Smooth muscle cell (in vitro differentiated cells): ENCODE measurements around the gene NPB. TPM values are rescaled to one million over a fixed set of nuclear protein-coding genes. Genes with fewer than 3 reads are reported as not detected.

Source experiments
- DNase-seq: peaks from one replicate; lab custom pipeline; 2025; ENCODE audit not compliant: unreplicated experiment; lab: John Stamatoyannopoulos, UW
- H2AFZ ChIP-seq: fragments of 200-600 bp; sonication (generic); 2 replicates; pipeline ENCODE4 v1.6.0; 2016; ENCODE audit warnings: antibody characterized with exemption, low read depth, mild to moderate bottlenecking
- H3F3A ChIP-seq: fragments of 200-600 bp; sonication (generic); 2 replicates; pipeline ENCODE4 v1.6.0; 2017; ENCODE audit warnings: antibody characterized with exemption, low read depth
- H3K27ac ChIP-seq: fragments of 200-600 bp; sonication (generic); 2 replicates; pipeline ENCODE4 v1.5.1; 2016; ENCODE audit warnings: low read depth, mild to moderate bottlenecking
- H3K27me3 ChIP-seq: fragments of 200-600 bp; sonication (generic); 2 replicates; pipeline ENCODE4 v1.6.1; 2016; ENCODE audit warnings: low read depth, mild to moderate bottlenecking
- H3K36me3 ChIP-seq: fragments of 200-600 bp; sonication (generic); 2 replicates; pipeline ENCODE4 v1.5.1; 2016; ENCODE audit warnings: low read depth
- H3K4me1 ChIP-seq: fragments of 200-600 bp; sonication (generic); 2 replicates; pipeline ENCODE4 v1.5.1; 2016; ENCODE audit warnings: low read depth
- H3K4me2 ChIP-seq: fragments of 200-600 bp; sonication (generic); 2 replicates; pipeline ENCODE4 v1.6.0; 2016; ENCODE audit warnings: mild to moderate bottlenecking
- H3K4me3 ChIP-seq: fragments of 200-600 bp; sonication (generic); 2 replicates; pipeline ENCODE4 v1.5.1; 2016; ENCODE audit warnings: mild to moderate bottlenecking
- H3K79me2 ChIP-seq: fragments of 200-600 bp; sonication (generic); 2 replicates; pipeline ENCODE4 v1.6.0; 2016; ENCODE audit warnings: low read depth, mild to moderate bottlenecking
- H3K9ac ChIP-seq: fragments of 200-600 bp; sonication (generic); 2 replicates; pipeline ENCODE4 v1.6.0; 2016; ENCODE audit warnings: low read depth
- H3K9me3 ChIP-seq: fragments of 200-600 bp; sonication (generic); replicated peaks from 2 replicates; pipeline ENCODE4 v1.5.1; 2016; ENCODE audit warnings: low read depth
- H4K20me1 ChIP-seq: fragments of 200-600 bp; sonication (generic); 2 replicates; pipeline ENCODE4 v1.6.0; 2016; ENCODE audit warnings: low read depth
- CTCF ChIP-seq: fragments of 200-600 bp; sonication (generic); IDR thresholded peaks from 2 replicates; pipeline ENCODE4 v1.5.1; 2017; ENCODE audit warnings: borderline replicate concordance, mild to moderate bottlenecking, antibody characterized with exemption; ENCODE audit not compliant: insufficient read depth, poor library complexity, severe bottlenecking
- WGBS: methylation state at CpG from one replicate; pipeline ENCODE4 v1.1.7; 2016; ENCODE audit warnings: low lambda C conversion rate; 5-methylcytosine and 5-hydroxymethylcytosine counted together
- polyA plus RNA-seq: library from polyadenylated mRNA; unstranded; fragments of >200 nt; fragmentation: Nextera tagmentation; extraction: Ambion mirVana; gene quantifications from 2 replicates; pipeline ENCODE4 v1.2.1, GENCODE V29; 2016
- total RNA-seq: library from RNA; depleted of rRNA; stranded (reverse); fragments of >200 nt; gene quantifications from 2 replicates; pipeline ENCODE4 v1.2.3, GENCODE V29; 2014

NPB gene
- total and polyA plus RNA-seq, 2 experiments from 2014 or later, result 7.9 to 14.4 TPM

- Histone ChIP-seq H3K9me3 (no peaks in the 10 kb centered on the region), H3K4me3 (no peak overlapping the region), H2AFZ (no peak overlapping the region), H3K27me3 (no peaks in the 10 kb centered on the region), H3K9ac (no peak overlapping the region), H4K20me1 (peaks cover 26% of the 10 kb centered on the region), H3K27ac (no peak overlapping the region), H3F3A (peaks cover 9% of the 10 kb centered on the region), H3K4me2 (no peak overlapping the region), H3K79me2 (peaks cover 10% of the 10 kb centered on the region), H3K4me1 (peaks cover 4% of the 10 kb centered on the region), H3K36me3 (no peaks in the 10 kb centered on the region)
- 95% methylated on average over 23 of the region's 26 CpGs for WGBS
- no peak for TF ChIP-seq CTCF
- no peak for DNase-seq
Observed at GRCh38 chr17:81907219-81908145, 5.4 kb downstream of the NPB start.

- Histone ChIP-seq H3K9ac (no peak overlapping the region), H4K20me1 (peaks cover 37% of the 10 kb centered on the region), H3F3A (peaks cover 9% of the 10 kb centered on the region), H2AFZ (no peak overlapping the region), H3K36me3 (no peaks in the 10 kb centered on the region), H3K4me2 (no peak overlapping the region), H3K4me3 (no peak overlapping the region), H3K9me3 (no peaks in the 10 kb centered on the region), H3K27me3 (no peaks in the 10 kb centered on the region), H3K4me1 (peaks cover 4% of the 10 kb centered on the region), H3K79me2 (peaks cover 10% of the 10 kb centered on the region), H3K27ac (no peak overlapping the region)
- 97% methylated on average over 11 of the region's 11 CpGs for WGBS
- TF ChIP-seq CTCF, result no peak
- DNase-seq, result no peak
Observed at GRCh38 chr17:81908793-81909192, 6.8 kb downstream of the NPB start.

- H3K36me3 ChIP-seq, result no peaks in the 10 kb centered on the region
- no peak for DNase-seq
- no peak for TF ChIP-seq CTCF
- peaks cover 10% of the 10 kb centered on the region for H3K79me2 ChIP-seq
- no peaks in the 10 kb centered on the region for H3K27me3 ChIP-seq
- 95% methylated on average over 12 of the region's 12 CpGs for WGBS
- no peak overlapping the region for H3K4me2 ChIP-seq
- H3F3A ChIP-seq, result peaks cover 9% of the 10 kb centered on the region
- H3K9me3 ChIP-seq, result no peaks in the 10 kb centered on the region
- H2AFZ ChIP-seq, result no peak overlapping the region
- H3K4me3 ChIP-seq, result no peak overlapping the region
- no peak overlapping the region for H3K9ac ChIP-seq
- peaks cover 37% of the 10 kb centered on the region for H4K20me1 ChIP-seq
- no peak overlapping the region for H3K27ac ChIP-seq
- H3K4me1 ChIP-seq, result peaks cover 4% of the 10 kb centered on the region
Observed at GRCh38 chr17:81909231-81909630, 7.2 kb downstream of the NPB start.
